GM21717 (cell line): ENCODE results near the gene SLN.
"Not testable (repeated sequence)": the region's sequence is repeated elsewhere in the genome, so short reads cannot be mapped to it uniquely, and the experiment has no call there.

Experiments
- ATAC-seq: cut with Tn5 transposase; IDR thresholded peaks from one replicate; pipeline ENCODE4 v1.9.1; 2021; ENCODE audit warnings: mild to moderate bottlenecking, moderate library complexity; ENCODE audit not compliant: unreplicated experiment

SLN gene

GRCh38 chr11:107711861-107712755, at the start of gene SLN:
SLN (minus strand) TSS chr11:107712056.
- ATAC-seq, result no peak

GRCh38 chr11:107758719-107759355, 47.0 kb upstream of the SLN start:
- not testable (repeated sequence) for ATAC-seq

- ATAC-seq, result no peak
Measured at GRCh38 chr11:107757661-107758060, 45.8 kb upstream of the SLN start.

- ATAC-seq, result no peak
Measured at GRCh38 chr11:107756553-107756952, 44.7 kb upstream of the SLN start.

GRCh38 chr11:107752949-107753822, 41.3 kb upstream of the SLN start:
- ATAC-seq, result no peak

- ATAC-seq, result no peak
Measured at GRCh38 chr11:107752508-107752907, 40.7 kb upstream of the SLN start.

GRCh38 chr11:107751082-107751481, 39.2 kb upstream of the SLN start:
- ATAC-seq, result no peak

- ATAC-seq, result no peak
Measured at GRCh38 chr11:107750313-107750712, 38.5 kb upstream of the SLN start.

- no peak for ATAC-seq
Measured at GRCh38 chr11:107747622-107748021, 35.8 kb upstream of the SLN start.

GRCh38 chr11:107744736-107745135, 32.9 kb upstream of the SLN start:
- ATAC-seq, result no peak

- ATAC-seq, result no peak
Measured at GRCh38 chr11:107743191-107743590, 31.3 kb upstream of the SLN start.

- ATAC-seq, result peak; percentile 95
Measured at GRCh38 chr11:107741044-107741823, 29.4 kb upstream of the SLN start.

- no peak for ATAC-seq
Measured at GRCh38 chr11:107740271-107740670, 28.4 kb upstream of the SLN start.

GRCh38 chr11:107736546-107736945, 24.7 kb upstream of the SLN start:
- ATAC-seq, result no peak

GRCh38 chr11:107733518-107733917, 21.7 kb upstream of the SLN start:
- no peak for ATAC-seq

GRCh38 chr11:107732689-107733051, 20.8 kb upstream of the SLN start:
- ATAC-seq, result peak; percentile 34

- peak; percentile 88 for ATAC-seq
Measured at GRCh38 chr11:107731941-107732688, 20.3 kb upstream of the SLN start.

- no peak for ATAC-seq
Measured at GRCh38 chr11:107722662-107723061, 10.8 kb upstream of the SLN start.

GRCh38 chr11:107721207-107721606, 9.4 kb upstream of the SLN start:
- ATAC-seq, result no peak

GRCh38 chr11:107720303-107720774, 8.5 kb upstream of the SLN start:
- ATAC-seq, result no peak
